Measurements from ENCODE around the gene MAP2K5.

GRCh38 chr15:67618297-67618696 is 75.8 kb downstream of the MAP2K5 start:
- TF ChIP-seq CTCF (IDR thresholded peaks at IDR 0.05; ENCODE audit: low read length) = no peak
- TF ChIP-seq EZH2 (optimal IDR thresholded peaks at IDR 0.05; ENCODE audit: low read depth, low read length) = no peak
- no peak for TF ChIP-seq EZH2phosphoT487 (IDR thresholded peaks at IDR 0.05; ENCODE audit: low read length)

Measured in MM.1S (cell line).